GM23248 (cell line): ENCODE measurements around the gene TMEM150B.

ENCODE experiments used
- EZH2 ChIP-seq: fragments of 200-600 bp; sonication (generic); IDR thresholded peaks from 2 replicates; pipeline ENCODE4 v1.6.1; 2018; ENCODE audit warnings: antibody characterized with exemption, mild to moderate bottlenecking; ENCODE audit not compliant: insufficient read depth, poor library complexity, severe bottlenecking
- EZH2phosphoT487 ChIP-seq: fragments of 200-600 bp; sonication (generic); IDR thresholded peaks from 2 replicates; pipeline ENCODE4 v1.6.1; 2018; ENCODE audit warnings: antibody characterized with exemption, moderate library complexity, mild to moderate bottlenecking, low read depth; ENCODE audit not compliant: insufficient read depth

GRCh38 chr19:55320844-55321419 lies 4.2 kb downstream of the TMEM150B start:
- TF ChIP-seq EZH2phosphoT487 (no peak), EZH2 (no peak)
